Activated T-cell treated with anti-CD3 and anti-CD28 coated beads, Interleukin-2, amount 50 U/mL, for 48 hours (primary cell): ENCODE data around the gene CAPN14.

Source experiments
- DNase-seq, 2 experiments: peaks; one replicate each; pipeline ENCODE4 v3.0.0-alpha.2; 2020

The CAPN14 gene

DNA sequence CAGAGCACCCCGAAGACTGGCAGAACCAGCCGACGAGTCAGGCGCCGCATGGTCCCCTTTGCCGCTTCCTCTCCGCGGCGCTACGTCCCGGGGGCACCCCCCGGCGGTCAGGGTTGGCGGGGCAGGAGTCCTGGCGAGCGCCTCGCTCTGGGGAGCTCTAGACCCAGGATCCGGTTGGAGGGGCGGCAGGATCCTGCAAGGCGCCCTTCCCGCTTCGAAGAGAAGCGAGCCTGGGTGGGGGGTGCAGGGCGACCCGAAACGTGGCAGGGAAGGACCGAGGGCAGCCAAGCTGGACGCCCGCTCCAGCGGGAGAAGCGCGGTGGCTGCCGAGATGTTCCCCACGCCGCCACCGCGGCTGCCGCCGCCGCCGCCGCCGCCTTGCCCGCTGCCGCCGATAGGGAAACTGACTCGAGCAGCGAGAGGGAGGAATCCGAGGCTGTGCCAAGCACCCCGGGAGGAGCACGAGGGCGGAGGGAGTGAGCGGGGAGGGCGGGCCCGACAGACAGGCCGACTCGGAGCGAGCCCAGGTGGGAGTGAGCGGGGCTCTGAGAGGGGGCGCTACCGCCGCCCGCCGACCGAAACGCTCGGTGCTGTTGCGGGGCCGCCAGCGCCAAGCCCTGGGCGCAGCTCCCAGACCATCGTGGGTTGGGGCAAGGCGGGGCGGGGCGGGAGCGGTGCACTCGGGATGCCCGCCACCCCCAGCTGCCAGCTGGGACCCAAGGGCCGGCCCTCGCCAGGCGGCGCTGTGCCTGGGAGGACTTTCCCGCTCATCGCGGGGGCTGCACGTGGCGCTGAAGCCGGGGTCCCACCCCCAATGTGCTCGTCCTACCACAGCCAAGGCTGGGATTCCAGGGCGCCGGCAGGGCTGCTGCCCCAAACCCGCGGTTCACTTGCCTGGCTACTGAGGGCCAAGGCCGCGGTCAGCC is 79.0 kb downstream of the CAPN14 start, which contains the start of gene GALNT14:
TSS of gene GALNT14 (minus strand) at position 404 of the 926 bp plus-strand sequence. CDS start at position 50, 354 bp downstream.
- DNase-seq: peak; percentile 71 to 76

DNA sequence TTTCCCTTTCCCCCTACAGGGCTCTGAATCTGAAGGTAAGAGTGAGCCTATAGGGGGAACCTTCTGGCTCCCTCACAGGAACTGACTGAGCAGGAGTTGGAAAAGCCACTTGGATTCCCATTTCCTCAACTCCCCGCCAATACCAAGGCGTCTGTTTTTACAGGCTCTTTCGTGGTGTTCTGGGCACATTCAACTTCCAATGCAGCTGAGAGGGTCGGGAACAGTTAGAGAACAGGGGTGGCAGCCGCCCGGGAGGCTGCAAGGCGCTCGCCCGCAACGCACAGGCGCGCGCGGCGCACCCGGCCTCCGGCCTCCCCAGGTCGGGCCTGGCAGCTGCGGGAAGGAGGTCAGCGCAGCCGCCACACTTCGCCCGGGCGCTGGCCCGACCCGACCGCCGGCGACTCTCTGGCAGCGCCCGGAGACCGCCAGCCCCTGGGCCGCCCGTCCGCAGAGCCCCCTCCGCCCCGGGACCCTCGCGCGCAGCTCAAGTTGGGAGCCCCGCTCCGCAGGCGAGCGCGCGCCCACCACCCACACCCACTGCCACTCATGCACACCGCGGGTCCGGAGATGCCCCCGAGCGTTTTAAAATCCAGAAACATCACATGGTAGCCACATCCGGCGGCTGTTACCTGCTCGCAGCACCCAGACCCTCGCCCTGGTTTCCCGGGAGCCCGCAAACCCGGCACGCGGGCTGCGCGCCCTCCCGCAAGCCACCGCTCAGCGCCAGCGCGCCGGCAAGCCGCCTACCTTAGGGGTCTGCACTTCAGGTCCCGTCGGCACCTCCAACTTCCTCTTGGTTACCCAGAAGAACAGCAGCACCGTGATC is 79.9 kb downstream of the CAPN14 start:
- DNase-seq: peak; percentile 21 to 36

DNA sequence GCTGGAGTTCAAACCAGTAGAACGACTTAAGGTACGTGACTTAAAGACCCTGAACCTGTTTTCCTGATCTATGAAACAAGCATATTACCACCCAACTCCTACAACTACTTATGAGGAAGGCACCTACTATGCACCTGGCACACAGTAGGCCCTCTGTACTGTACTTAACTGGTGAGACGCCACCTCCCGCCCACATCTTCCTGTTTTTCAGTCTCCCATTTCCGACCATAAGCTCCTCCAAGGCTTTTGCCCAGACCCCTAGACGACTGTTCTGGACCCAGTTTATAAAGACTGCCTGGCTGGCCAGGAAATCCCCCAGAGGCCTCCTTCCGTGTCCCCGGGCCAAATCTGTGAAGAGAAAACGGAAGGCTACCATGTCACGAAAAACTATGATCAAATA is 80.6 kb downstream of the CAPN14 start:
- no peak for DNase-seq

DNA sequence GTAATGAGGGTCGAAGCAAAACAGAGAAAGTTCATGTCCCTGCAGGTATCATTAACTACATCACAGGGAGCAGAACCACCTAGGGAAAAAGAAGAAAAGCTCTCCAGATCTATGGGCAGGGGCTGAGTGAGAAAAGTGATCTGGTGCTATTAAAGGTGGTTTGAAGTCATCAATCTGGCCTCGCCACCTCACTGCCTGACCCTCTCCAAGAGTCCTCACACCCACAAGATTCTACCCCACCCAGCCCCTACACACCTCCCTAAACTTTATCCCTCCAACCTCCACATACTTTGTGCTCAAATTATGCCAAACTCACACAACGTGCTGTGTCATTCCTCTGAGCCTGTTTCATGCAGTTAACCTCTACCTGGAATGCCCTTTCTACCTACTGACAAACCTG is 81.3 kb downstream of the CAPN14 start:
- no peak for DNase-seq

DNA sequence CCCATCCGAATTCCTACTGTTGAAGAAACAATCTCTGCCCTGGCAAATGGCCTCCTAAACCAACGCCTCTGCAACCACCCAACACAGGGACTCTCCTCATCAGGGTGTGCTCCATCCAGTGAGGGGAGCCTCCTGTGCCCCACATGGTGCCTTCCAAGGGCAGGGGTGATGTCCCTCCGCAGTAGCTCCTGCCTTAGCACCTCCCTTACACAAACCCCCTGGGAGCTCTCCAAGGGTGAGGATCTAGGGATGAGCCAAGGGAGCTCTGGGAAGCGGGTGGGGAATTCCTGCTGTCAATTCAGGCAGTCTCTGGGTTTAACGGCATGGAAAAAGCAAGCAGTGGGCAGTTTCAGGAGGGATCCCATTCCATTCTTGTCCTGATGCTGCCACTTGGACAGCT is 82.8 kb downstream of the CAPN14 start:
- DNase-seq: no peak

DNA sequence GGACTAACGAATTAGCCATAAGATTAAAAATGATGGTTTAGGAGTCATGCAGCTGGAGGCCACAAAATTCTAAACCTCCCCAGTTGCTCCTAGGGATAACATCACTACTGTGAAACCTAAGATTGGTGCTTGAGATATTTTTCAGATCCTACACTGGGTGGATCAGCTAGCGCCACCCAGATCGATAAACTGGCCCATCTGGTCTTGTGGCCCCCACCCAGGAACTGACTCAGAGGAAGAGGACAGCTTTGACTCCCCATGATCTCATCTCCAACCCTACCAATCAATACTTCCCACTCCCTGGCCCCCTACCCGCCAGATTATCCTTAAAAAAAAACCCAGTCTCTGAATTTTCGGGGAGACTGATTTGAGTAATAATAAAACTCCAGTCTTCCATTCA is 84.5 kb downstream of the CAPN14 start:
- no peak for DNase-seq

DNA sequence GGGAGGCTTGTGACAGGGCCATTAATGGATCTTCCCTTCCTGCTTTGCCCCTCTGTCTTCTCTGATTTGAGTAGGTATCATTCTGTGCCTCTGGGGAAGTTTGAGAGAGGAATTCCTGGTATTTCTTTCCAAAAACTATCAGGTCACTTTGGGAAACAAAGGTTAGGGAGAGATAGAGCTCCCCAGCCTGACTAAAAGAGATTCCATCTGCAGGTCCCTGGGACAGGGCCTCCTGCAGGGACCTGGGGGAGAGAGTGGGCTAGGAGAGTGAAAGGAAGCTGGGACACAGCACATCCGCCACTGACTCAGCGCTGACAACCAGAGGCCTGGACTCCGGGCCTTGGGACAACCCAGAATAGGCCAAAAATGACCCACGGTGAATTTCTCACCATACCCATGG is 85.4 kb downstream of the CAPN14 start:
- no peak for DNase-seq

DNA sequence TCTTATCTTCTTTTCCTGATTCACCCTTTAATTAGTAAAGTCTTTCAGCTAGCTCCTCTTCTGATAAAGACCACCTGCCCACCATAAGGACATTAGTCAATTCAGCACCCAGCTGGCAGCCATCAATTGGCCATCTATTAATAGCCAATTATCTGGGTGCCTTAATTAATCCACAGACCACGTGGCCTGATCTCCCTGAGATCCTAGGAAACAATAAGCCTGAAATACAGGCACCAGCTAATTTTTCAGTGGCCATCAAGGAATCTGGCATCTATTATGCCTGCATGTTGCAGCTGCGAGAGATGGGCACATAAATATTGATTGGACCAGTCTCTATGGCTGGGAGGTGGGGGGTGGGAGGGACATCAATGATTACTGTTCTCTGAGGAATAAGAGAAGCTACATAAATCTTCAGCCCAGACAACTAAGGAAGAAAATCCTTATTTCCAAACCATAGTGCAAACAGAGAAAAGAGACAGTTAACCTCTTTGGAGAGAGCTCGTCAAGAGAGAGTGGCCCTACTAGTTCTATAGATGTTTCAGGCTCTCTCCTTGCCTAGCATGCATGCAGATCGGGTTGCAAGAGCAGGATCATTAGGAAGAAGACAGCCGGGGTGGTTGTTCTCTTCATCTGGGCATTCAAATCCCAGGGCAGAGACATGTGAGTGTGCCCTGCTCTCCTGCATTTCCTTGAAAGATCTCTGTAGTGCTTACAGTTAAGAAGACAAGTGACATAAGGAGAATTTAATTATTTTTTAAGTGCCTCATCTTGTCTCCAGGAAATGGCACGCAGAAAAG is 87.7 kb downstream of the CAPN14 start:
- DNase-seq: no peak

DNA sequence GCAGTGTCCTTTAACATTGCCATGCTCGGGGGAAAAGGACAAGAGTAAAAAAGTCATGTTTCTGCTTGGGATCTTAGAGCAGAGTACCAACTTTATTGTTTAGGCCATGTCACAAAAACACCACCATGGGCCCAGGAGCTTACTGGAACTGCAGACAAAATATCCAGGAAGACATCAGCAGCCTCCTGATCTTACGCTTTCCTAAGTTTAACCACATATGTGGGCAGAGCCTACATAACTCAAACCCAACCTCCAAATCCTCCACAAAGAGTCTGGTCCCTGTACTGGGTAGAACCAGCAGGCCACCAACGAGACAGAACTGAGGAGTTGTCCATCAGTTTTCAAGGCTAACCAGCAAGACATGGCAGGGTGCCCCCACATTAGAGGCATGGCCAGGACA is 89.4 kb downstream of the CAPN14 start:
- DNase-seq: no peak

DNA sequence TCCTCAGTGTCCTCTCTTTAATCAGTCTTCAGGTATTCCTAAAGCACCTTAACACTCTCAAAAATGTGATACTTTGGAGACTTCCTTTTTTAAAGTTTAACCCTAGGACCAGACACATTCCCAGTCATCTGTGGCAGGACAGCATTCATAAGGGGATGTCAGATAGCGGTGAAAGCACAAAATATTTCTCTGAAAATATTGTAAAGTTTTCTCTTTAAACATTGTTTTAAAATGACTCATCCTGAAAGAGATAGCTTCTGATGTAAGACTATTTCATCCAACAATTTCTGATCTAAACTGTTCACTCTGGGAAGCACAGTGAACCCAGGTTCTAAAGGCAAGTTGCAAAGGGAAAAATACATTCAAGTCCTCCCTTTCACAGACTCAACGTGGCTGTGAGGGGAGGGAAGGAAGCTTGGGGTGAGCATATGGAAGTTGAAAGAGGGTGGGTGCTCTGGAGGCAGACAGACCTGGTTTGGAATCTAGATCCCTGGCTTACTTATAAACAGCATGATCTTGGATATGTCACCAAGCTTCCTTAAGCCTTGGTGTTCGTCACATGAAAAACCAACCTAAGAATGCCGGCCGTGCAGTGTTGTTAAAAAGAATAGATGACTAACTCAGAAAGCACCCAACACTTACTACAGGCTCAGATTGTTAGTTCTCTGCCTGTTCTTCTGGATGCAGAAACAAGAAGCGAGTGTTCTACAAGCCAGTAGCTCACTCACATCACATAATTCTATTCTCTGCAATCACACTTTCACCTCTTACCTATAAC is 91.2 kb downstream of the CAPN14 start:
- DNase-seq: no peak

DNA sequence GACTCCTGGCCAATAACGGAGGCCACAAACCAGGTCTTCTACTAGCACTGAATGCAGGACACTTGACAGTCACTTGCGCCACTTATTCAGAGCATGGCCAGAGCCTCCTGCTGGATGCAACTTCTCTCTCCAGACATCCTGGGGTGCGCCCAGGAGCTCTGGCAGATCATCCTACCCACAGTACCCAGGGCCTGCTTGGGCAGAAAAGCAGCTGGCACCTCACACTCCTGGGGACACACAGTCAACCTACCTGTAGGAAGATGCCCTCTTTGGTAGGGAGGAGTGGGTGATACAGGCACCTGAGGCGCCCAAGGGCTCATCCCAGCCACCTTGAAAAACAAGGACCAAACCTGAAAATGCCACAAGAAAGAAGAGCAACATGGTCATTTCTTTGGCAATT is 92.4 kb downstream of the CAPN14 start:
- DNase-seq: no peak
